Stomach (tissue), 4 donors: Measurements from ENCODE around the gene TAS2R50.

Source experiments
- CTCF ChIP-seq, 7 experiments: fragments of 450-650 bp in 4 of 7; fragments of 200-600 bp in 3 of 7; sonication (generic) in 3 of 7; IDR thresholded peaks; one replicate each; pipeline ENCODE4 v1.5.1; 2016 to 2019; ENCODE audit warnings: antibody characterized with exemption in 7 of 7, control low read depth in 2 of 7, mild to moderate bottlenecking in 1 of 7
- EP300 ChIP-seq: sonication (generic); formaldehyde crosslinking; IDR thresholded peaks from one replicate; pipeline ENCODE4 v1.6.1; 2017; ENCODE audit warnings: antibody characterized with exemption
- POLR2A ChIP-seq, 4 donors: fragments of 450-650 bp; IDR thresholded peaks; one replicate each; pipeline ENCODE4 v1.6.1; 2016; ENCODE audit warnings: antibody characterized with exemption in 4 of 4, control low read depth in 2 of 4, mild to moderate bottlenecking in 1 of 4, moderate library complexity in 1 of 4

GRCh38 chr12:10941369-10941768, 45.3 kb downstream of the TAS2R50 start:
- TF ChIP-seq CTCF (IDR thresholded peaks at IDR 0.05) (no peak), POLR2A (IDR thresholded peaks at IDR 0.05) (no peak), EP300 (no peak)
